Bronchial epithelial cell (primary cell): ENCODE data around the gene RGS9. TPM values are rescaled to one million over a fixed set of nuclear protein-coding genes. Genes with fewer than 3 reads are reported as not detected.

Experiments used
- DNase-seq: peaks from one replicate; pipeline ENCODE4 v3.0.0-alpha.2; 2010; ENCODE audit warnings: low read depth
- FAIRE-seq: peaks from 2 replicates; lab custom pipeline; 2011; peaks lifted over from hg19 to GRCh38; lab: Jason Lieb, UNC
- H3K27me3 ChIP-seq: 2 replicates; pipeline ENCODE4 v1.5.1; 2011; ENCODE audit warnings: low read length; ENCODE audit not compliant: control insufficient read depth, insufficient read depth
- H3K36me3 ChIP-seq: 2 replicates; pipeline ENCODE4 v1.5.1; 2011; ENCODE audit warnings: low read length; ENCODE audit not compliant: control insufficient read depth, insufficient read depth
- H3K4me3 ChIP-seq: 2 replicates; pipeline ENCODE4 v1.5.1; 2011; ENCODE audit warnings: mild to moderate bottlenecking, low read depth, low read length, control low read depth
- total RNA-seq: library from RNA; depleted of rRNA; stranded (reverse); fragments of >200 nt; gene quantifications from 2 replicates; pipeline ENCODE4 v1.2.1, GENCODE V29; 2014
- TF ChIP-seq, protein P1 (sequence below): IDR thresholded peaks from 2 replicates; pipeline ENCODE4 v1.5.1; 2011; ENCODE audit warnings: mild to moderate bottlenecking, moderate library complexity, low read length, control low read depth, inconsistent platforms; ENCODE audit not compliant: insufficient read depth, severe bottlenecking

The RGS9 gene
- total RNA-seq, 1 donor from 2014 or later = 1.1 TPM

- Histone ChIP-seq H3K27me3 (peaks cover 2% of the 10 kb centered on the region), H3K36me3 (no peaks in the 10 kb centered on the region), H3K4me3 (no peak overlapping the region)
- FAIRE-seq (no peak), DNase-seq (no peak)
- TF ChIP-seq, protein P1, sequence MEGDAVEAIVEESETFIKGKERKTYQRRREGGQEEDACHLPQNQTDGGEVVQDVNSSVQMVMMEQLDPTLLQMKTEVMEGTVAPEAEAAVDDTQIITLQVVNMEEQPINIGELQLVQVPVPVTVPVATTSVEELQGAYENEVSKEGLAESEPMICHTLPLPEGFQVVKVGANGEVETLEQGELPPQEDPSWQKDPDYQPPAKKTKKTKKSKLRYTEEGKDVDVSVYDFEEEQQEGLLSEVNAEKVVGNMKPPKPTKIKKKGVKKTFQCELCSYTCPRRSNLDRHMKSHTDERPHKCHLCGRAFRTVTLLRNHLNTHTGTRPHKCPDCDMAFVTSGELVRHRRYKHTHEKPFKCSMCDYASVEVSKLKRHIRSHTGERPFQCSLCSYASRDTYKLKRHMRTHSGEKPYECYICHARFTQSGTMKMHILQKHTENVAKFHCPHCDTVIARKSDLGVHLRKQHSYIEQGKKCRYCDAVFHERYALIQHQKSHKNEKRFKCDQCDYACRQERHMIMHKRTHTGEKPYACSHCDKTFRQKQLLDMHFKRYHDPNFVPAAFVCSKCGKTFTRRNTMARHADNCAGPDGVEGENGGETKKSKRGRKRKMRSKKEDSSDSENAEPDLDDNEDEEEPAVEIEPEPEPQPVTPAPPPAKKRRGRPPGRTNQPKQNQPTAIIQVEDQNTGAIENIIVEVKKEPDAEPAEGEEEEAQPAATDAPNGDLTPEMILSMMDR = no peak
Measured at GRCh38 chr17:65131240-65131639, 5.9 kb upstream of the RGS9 start.

- H3K4me3 ChIP-seq = no peak overlapping the region
- FAIRE-seq = peak; percentile 60
- H3K36me3 ChIP-seq = no peaks in the 10 kb centered on the region
- TF ChIP-seq, protein P1 = no peak
- peaks cover 2% of the 10 kb centered on the region for H3K27me3 ChIP-seq
- peak; percentile 75 for DNase-seq
Measured at GRCh38 chr17:65131946-65132345, 5.2 kb upstream of the RGS9 start.

- H3K36me3 ChIP-seq = no peaks in the 10 kb centered on the region
- peaks cover under 1% of the 10 kb centered on the region for H3K27me3 ChIP-seq
- FAIRE-seq (no peak), DNase-seq (no peak)
- TF ChIP-seq, protein P1 = no peak
- no peak overlapping the region for H3K4me3 ChIP-seq
Measured at GRCh38 chr17:65134035-65134434, 3.1 kb upstream of the RGS9 start.

GRCh38 chr17:65139101-65139764 is 2.1 kb downstream of the RGS9 start:
- no peak overlapping the region for H3K4me3 ChIP-seq
- FAIRE-seq (no peak), DNase-seq (no peak)
- H3K27me3 ChIP-seq = peaks cover 8% of the 10 kb centered on the region
- TF ChIP-seq, protein P1 = no peak
- H3K36me3 ChIP-seq = no peaks in the 10 kb centered on the region

DNA sequence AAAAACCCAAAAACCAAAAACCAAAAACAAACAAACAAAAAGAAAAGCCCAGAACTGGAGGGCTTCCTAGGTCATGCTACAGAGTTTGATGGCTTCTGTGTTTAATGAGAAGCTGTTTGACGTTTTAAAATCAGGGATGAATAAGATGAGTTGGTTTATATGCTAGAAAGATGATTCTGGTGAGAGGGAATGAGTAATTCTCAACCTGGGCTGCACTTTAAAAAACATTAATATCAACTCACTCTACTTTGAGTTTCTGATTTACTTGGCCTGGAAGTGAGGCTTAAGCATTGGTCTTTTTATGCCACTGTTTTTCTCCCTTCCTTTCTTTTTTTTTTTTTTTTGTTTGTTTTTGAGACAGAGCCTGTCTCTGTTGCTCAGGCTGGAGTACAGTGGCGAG is 5.1 kb downstream of the RGS9 start:
- Histone ChIP-seq H3K36me3 (no peaks in the 10 kb centered on the region), H3K4me3 (no peak overlapping the region), H3K27me3 (peaks cover 13% of the 10 kb centered on the region)
- DNase-seq (no peak), FAIRE-seq (no peak)
- TF ChIP-seq, protein P1 = no peak
